Measurements from ENCODE around the gene FGF14.

GRCh38 chr13:102090532-102090931 is 311.3 kb downstream of the FGF14 start:
- TF ChIP-seq ZNF274 (IDR thresholded peaks at IDR 0.05; ENCODE audit: low read depth, low read length) = no peak
- no peak for TF ChIP-seq YY1 (IDR thresholded peaks at IDR 0.05; ENCODE audit: insufficient read depth, insufficient read length)
